Stimulated activated CD4-positive, alpha-beta T cell treated with anti-CD3 and anti-CD28 coated beads, Interleukin-4, amount 100 ng/mL, for 4 hours (primary cell): Measurements from ENCODE around the gene PDE6A.
A peak's percentile ranks its signal among the peaks of the same experiment; 100 is the strongest.

Experiments
- DNase-seq, 2 experiments: peaks; one replicate each; pipeline ENCODE4 v3.0.0-alpha.2; 2020

PDE6A gene

GRCh38 chr5:149833116-149833827 is 111.3 kb downstream of the PDE6A start:
- no peak for DNase-seq

GRCh38 chr5:149832636-149833035 is 112.0 kb downstream of the PDE6A start:
- DNase-seq = no peak

GRCh38 chr5:149831492-149831891 is 113.1 kb downstream of the PDE6A start:
- peak; percentile 21 to 32 for DNase-seq

- no peak for DNase-seq
These were observed 114.0 kb downstream of the PDE6A start for GRCh38 chr5:149830579-149830978.

- DNase-seq = no peak
These were observed 114.6 kb downstream of the PDE6A start for GRCh38 chr5:149829954-149830353.

GRCh38 chr5:149828161-149829011 is 116.2 kb downstream of the PDE6A start:
- peak; percentile 69 to 79 for DNase-seq

GRCh38 chr5:149827546-149827945 is 117.0 kb downstream of the PDE6A start:
- DNase-seq = no peak

GRCh38 chr5:149827086-149827485 is 117.5 kb downstream of the PDE6A start:
- no peak for DNase-seq

- DNase-seq = no peak
These were observed 118.0 kb downstream of the PDE6A start for GRCh38 chr5:149826574-149826973.

- DNase-seq = no peak
These were observed 119.7 kb downstream of the PDE6A start for GRCh38 chr5:149824846-149825245.

GRCh38 chr5:149824120-149824519 is 120.5 kb downstream of the PDE6A start:
- DNase-seq = no peak

GRCh38 chr5:149823375-149823774 is 121.2 kb downstream of the PDE6A start:
- DNase-seq = no peak

GRCh38 chr5:149822301-149822700 is 122.3 kb downstream of the PDE6A start:
- peak in 1 of 2 experiments; percentile 7 for DNase-seq

- no peak for DNase-seq
These were observed 123.8 kb downstream of the PDE6A start for GRCh38 chr5:149820536-149821510.

- no peak for DNase-seq
These were observed 124.6 kb downstream of the PDE6A start for GRCh38 chr5:149820012-149820411.

- DNase-seq = no peak
These were observed 126.5 kb downstream of the PDE6A start for GRCh38 chr5:149818116-149818515.

GRCh38 chr5:149817539-149818060 is 127.0 kb downstream of the PDE6A start:
- DNase-seq = no peak

- DNase-seq = no peak
These were observed 127.9 kb downstream of the PDE6A start for GRCh38 chr5:149816661-149817060.

GRCh38 chr5:149811453-149811852 is 133.1 kb downstream of the PDE6A start:
- DNase-seq = no peak

- DNase-seq = no peak
These were observed 133.7 kb downstream of the PDE6A start for GRCh38 chr5:149810856-149811255.

- DNase-seq = no peak
These were observed 134.5 kb downstream of the PDE6A start for GRCh38 chr5:149809931-149810691.
